Measurements from ENCODE around the gene FAM168A. TPM values are rescaled to one million over a fixed set of nuclear protein-coding genes. Genes with fewer than 3 reads are reported as not detected.

Gene FAM168A
- total RNA-seq, 2 donors from 2014 or later: 8.9 to 14.0 TPM

DNA sequence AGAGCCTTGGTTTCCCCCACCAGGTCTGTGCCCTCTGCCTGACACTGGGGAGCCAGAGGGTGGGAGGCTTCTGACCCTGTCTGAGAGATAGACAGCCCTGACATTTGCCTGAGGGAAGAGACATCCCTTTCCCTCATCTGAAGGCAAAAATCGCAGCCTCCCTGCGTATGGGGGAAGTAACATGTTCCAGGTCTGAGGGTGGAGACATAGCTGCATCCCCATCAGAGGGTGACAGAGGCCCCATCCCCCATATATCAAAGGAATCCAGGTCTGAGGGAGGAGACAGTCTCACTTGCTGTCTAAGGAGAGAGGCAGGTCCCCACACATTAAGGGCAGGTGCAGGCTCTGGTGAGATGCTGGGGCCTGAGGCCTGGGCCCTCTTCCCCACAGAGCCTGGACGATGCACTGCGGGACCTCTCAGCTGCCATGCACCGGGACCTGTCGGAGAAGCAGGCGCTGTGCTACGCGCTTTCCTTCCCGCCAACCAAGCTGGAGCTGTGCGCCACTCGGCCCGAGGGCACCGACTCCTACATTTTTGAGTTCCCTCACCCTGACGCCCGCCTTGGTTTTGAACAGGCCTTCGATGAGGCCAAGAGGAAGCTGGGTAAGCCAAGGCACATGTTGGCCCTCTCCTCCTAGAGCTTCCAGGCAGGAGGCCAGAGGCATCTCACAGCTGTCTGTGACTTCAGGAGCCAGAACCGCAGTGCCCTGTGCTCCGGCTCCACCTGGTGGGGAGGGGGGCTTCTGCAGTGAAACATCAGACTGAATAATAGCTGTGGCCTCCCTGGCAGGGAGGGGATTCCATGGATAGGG lies 237.8 kb downstream of the FAM168A start:
- Histone ChIP-seq H3K27ac (no peak overlapping the region), H3K9me3 (no peaks in the 10 kb centered on the region), H3K27me3 (no peaks in the 10 kb centered on the region), H3K4me3 (no peak overlapping the region), H3K36me3 (replicated peaks in 1 of 2; ENCODE audit: insufficient read depth in 1 of 2, low read depth in 2 of 2) (no peaks in the 10 kb centered on the region), H3K4me1 (no peaks in the 10 kb centered on the region)
- DNase-seq: peak in 1 of 4 donors; percentile 28
- TF ChIP-seq, protein P1, sequence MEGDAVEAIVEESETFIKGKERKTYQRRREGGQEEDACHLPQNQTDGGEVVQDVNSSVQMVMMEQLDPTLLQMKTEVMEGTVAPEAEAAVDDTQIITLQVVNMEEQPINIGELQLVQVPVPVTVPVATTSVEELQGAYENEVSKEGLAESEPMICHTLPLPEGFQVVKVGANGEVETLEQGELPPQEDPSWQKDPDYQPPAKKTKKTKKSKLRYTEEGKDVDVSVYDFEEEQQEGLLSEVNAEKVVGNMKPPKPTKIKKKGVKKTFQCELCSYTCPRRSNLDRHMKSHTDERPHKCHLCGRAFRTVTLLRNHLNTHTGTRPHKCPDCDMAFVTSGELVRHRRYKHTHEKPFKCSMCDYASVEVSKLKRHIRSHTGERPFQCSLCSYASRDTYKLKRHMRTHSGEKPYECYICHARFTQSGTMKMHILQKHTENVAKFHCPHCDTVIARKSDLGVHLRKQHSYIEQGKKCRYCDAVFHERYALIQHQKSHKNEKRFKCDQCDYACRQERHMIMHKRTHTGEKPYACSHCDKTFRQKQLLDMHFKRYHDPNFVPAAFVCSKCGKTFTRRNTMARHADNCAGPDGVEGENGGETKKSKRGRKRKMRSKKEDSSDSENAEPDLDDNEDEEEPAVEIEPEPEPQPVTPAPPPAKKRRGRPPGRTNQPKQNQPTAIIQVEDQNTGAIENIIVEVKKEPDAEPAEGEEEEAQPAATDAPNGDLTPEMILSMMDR (IDR thresholded peaks at IDR 0.05): peak in 3 of 7 experiments; percentile 11 to 15 (median 15)
- no peak for TF ChIP-seq POLR2A (IDR thresholded peaks at IDR 0.05)
- WGBS, 2 donors: 91 to 96% methylated on average over 8 to 19 of the region's 19 CpGs
- ATAC-seq: no peak
- intact Hi-C loops (cut with DNase I): loop anchor here (5.0 kb wide), 1 partner anchor 32 kb away; no protein-coding TSS in a partner anchor

DNA sequence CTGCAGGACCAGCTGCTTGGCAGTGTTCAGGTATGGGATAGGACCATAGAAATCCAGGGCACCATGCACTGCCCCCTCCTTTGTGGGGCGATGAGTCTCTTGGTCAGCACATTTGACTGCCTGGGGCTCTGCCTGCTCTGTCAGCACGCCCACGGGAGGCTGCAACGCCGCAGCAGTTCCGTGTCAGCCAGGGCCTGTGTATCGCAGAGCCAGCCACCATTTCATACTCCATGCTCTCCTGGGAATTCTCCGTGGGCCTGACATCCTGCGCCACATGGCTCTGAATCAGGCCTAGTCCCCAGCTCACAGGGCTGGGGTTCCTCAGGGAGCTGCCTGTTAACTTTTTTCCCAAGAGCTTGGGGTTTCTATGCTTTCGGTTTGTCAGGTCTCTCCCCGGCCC lies 238.6 kb downstream of the FAM168A start:
- H3K4me1 ChIP-seq: no peaks in the 10 kb centered on the region
- H3K9me3 ChIP-seq: no peaks in the 10 kb centered on the region
- WGBS, 2 donors: 66 to 81% methylated on average over 10 to 11 of the region's 11 CpGs
- ATAC-seq (peak; percentile 34), DNase-seq (peak in 3 of 4 donors; percentile 31 to 62 (median 39))
- no peak overlapping the region for H3K27ac ChIP-seq
- no peaks in the 10 kb centered on the region for H3K27me3 ChIP-seq
- intact Hi-C loops (cut with DNase I): loop anchor here (5.0 kb wide), 1 partner anchor 33 kb away; no protein-coding TSS in a partner anchor
- no peaks in the 10 kb centered on the region for H3K36me3 ChIP-seq (replicated peaks in 1 of 2; ENCODE audit: insufficient read depth in 1 of 2, low read depth in 2 of 2)
- H3K4me3 ChIP-seq: no peak overlapping the region
- TF ChIP-seq, protein P1 (IDR thresholded peaks at IDR 0.05): no peak
- no peak for TF ChIP-seq POLR2A (IDR thresholded peaks at IDR 0.05)

DNA sequence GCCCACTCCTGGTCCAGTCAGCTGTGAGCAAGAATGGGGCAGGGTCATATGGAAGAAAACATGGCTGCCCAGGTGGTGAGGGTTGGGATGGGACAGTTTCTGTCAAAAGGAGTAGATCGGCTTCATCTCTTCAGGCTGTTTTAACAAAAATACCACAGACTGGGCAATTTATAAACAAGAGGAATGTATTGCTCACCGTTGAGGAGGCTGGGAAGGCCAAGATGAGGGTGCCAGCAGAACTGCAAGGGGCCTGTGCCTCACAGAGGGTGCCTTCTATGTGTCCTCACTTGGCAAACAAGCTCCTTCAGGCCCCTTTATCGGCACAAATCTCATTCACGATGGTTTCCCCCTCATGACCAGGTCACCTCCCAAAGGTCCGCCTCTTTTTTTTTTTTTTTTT lies 239.8 kb downstream of the FAM168A start:
- H3K27ac ChIP-seq: no peak overlapping the region
- TF ChIP-seq, protein P1 (IDR thresholded peaks at IDR 0.05): no peak
- no peak for TF ChIP-seq POLR2A (IDR thresholded peaks at IDR 0.05)
- no peak for ATAC-seq
- DNase-seq: no peak
- no peaks in the 10 kb centered on the region for H3K27me3 ChIP-seq
- H3K36me3 ChIP-seq (replicated peaks in 1 of 2; ENCODE audit: insufficient read depth in 1 of 2, low read depth in 2 of 2): no peaks in the 10 kb centered on the region
- no peaks in the 10 kb centered on the region for H3K4me1 ChIP-seq
- no peaks in the 10 kb centered on the region for H3K9me3 ChIP-seq
- WGBS, 2 donors: 83 to 84% methylated on average over 5 of the region's 5 CpGs
- H3K4me3 ChIP-seq: no peak overlapping the region
- intact Hi-C loops (cut with DNase I): loop anchor here (5.0 kb wide), 1 partner anchor 34 kb away; no protein-coding TSS in a partner anchor

DNA sequence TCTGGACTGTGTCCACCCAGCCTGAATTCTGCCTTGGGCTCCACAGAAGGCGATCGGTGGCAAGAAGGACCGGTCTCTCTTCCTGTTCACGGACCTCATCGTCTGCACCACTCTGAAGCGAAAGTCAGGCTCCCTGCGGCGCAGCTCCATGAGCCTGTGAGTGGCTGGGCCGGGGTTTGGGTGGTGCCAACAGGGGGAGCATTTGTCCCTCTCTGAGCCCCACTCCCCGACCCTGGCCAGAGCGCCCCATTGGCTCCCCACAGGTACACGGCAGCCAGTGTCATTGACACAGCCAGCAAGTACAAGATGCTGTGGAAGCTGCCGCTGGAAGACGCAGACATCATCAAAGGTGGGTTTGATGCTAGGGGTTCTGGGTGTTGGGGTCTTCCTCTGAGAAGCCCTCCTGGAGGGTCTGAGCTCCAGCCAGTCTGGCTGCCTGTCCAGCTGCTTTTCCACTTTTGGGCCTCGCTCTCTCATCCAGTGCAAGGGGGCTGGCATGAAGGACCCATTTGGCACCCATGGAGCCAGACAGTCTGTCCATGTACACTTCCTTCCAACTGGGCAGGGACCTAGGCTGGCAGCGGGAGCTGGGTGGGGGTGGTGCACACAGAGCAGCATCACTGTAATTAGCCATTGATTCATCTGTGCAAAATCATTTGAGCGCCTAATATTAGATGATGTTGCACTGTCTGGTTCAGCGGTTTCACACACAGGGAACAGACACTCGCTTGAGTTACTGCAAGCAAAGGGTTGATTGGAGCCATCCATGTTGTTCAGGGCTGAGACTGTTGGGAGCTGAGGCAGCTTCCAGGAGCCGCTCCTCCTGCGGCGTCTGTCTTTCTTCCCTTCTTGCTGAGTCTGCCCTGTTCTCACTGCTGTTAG lies 240.7 kb downstream of the FAM168A start:
- no peak for ATAC-seq
- intact Hi-C loops (cut with DNase I): loop anchor here (5.0 kb wide), 1 partner anchor 35 kb away; no protein-coding TSS in a partner anchor
- no peaks in the 10 kb centered on the region for H3K9me3 ChIP-seq

More for the DNA sequence above, 240.7 kb downstream of the FAM168A start:
- Histone ChIP-seq H3K27me3 (no peaks in the 10 kb centered on the region), H3K4me3 (no peak overlapping the region), H3K27ac (no peak overlapping the region), H3K4me1 (no peaks in the 10 kb centered on the region), H3K36me3 (replicated peaks in 1 of 2; ENCODE audit: insufficient read depth in 1 of 2, low read depth in 2 of 2) (no peaks in the 10 kb centered on the region)
- TF ChIP-seq, protein P1 (IDR thresholded peaks at IDR 0.05): no peak
- TF ChIP-seq POLR2A (IDR thresholded peaks at IDR 0.05): no peak
- no peak for DNase-seq
- 84 to 87% methylated on average over 8 to 21 of the region's 22 CpGs for WGBS, 2 donors
